NK-92 treated with Interleukin-12 subunit alpha and Interleukin-12 subunit beta, amount 100 ng/mL, for 24 hours (cell line): Measurements from ENCODE around the gene GREM1.

ENCODE experiments used
- DNase-seq: peaks from one replicate; lab custom pipeline; 2025; lab: John Stamatoyannopoulos, UW

Gene GREM1

GRCh38 chr15:32698773-32699390, 18.9 kb upstream of the GREM1 start:
- no peak for DNase-seq

DNA sequence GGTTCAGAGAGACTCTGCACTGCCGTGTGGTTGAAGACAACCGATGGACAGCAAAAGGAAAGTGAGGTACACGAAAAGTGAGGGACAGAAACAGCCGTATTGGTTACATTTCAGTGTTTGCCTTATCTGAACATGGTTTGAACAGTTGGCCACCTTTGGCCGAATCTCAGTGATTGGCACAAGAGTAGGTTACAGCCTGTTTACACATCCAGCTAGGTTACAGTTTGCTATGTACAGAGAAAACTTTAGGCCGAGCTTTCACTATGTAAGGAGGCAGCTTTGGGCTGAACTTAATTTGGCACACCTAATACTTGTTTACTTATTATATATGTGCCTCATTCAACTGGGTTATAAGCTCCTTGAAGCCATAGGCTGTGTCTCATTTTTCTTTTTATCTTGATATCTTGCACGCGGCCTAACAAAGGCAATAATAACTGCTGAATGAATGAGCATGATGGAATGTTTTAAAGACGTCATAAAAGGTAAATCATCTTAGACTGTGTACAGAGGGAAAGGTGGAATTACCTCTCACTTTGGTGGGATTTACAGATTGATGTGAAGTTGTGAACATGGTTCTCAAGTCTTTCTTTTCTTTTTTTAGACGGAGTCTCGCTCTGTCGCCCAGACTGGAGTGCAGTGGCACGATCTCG, 17.2 kb upstream of the GREM1 start:
- DNase-seq = no peak

GRCh38 chr15:32701863-32702262, 15.9 kb upstream of the GREM1 start:
- no peak for DNase-seq

DNA sequence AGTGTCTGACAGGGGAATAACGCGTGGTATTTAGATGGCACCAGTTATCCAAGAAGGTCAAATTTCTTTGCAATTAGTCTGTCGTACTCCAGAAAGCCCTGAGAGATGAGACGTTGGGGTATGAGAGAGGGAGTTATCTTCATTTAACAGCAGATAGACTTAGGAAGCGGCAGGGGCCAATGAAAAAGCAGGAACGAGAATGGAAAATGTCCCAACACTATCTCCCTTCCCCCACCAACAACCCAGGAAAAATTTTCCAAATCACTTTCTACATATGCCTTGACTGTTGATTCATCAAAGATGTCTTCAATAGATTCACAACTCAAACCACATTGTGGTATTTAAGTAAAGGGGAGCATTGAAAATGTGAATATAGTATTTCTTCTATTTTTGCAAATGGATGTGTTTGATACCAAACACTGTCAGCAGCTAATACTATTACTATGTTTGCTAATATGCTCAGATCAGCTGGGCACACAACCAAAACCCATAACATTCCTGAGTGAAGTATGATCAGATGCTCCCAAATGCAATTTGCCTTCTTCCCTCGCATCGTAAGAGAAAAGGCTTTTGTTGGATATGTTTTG, 13.3 kb upstream of the GREM1 start:
- no peak for DNase-seq

GRCh38 chr15:32705446-32705845, 12.4 kb upstream of the GREM1 start:
- DNase-seq = no peak

GRCh38 chr15:32706704-32707103, 11.1 kb upstream of the GREM1 start:
- no peak for DNase-seq

GRCh38 chr15:32707436-32707835, 10.4 kb upstream of the GREM1 start:
- DNase-seq = no peak

- no peak for DNase-seq
These were observed 8.3 kb upstream of the GREM1 start for GRCh38 chr15:32709295-32710033.

DNA sequence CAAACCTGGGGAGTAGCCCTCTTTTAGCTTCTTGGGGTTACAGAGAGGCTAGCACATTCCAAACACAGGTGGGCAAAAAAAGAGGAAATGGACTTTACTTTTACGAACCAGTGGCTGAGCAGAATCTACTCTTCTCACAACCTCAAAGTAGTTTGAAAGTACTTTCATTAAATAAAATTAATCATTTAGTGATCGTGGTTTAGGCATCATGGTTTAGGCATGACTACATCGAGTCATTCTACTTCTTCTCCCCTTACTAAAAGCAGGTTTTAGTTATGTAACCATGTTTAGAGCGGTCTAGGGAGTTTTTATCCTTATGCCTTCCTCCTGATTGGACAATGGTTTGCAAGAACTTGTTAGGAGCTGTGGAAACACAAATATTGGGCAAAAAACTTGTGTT, 2.5 kb upstream of the GREM1 start:
- no peak for DNase-seq

GRCh38 chr15:32716216-32716914, 1.4 kb upstream of the GREM1 start:
- no peak for DNase-seq

- DNase-seq = no peak
These were observed 834 bp upstream of the GREM1 start for GRCh38 chr15:32716915-32717425.

- DNase-seq = no peak
These were observed 520 bp downstream of the GREM1 start for GRCh38 chr15:32718227-32718820.

DNA sequence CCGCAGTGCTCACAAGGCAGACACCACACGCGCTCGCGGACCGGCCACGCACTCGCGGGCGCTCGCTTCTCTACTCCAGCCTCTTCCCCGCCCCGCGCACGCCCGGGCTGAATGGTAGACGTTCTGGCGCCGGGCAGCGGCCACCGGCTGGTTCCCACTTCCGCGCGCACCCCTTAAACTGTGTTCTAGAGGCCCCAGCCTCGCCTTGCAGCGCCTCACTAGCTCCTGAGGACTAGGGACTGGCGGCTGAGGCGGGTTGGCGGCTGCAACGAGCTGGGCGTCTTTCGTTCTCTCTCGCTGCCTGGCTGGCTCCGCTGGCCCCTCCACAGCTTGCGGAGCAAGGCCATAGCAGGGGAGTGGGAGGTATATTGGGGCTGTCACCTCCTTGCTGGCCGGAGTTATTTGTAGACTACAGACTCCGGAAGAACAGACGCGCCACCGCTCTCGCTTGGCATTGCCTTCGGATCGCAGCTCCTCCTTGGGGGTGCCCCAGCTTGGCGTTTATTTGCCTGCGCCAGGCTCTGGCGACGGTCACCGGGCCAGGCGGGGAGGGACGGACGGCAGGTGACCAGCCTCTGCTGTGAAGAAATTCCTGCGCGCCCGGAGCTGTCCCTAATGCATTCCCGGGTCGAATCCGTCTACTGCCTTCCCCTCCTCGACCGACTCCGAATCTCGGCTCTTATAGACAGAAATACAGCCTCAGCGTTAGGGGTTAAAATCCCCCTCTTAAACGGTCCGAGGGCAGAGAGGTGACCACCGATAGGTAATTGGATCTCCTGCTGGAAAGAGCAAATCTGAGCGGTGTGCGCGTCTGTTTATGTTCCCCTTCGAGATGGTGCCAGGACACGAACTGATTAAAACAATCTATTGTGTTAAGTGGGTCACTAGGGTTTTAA, 1.3 kb downstream of the GREM1 start:
- no peak for DNase-seq

GRCh38 chr15:32721596-32721995, 3.8 kb downstream of the GREM1 start:
- DNase-seq = no peak

GRCh38 chr15:32722136-32722535, 4.3 kb downstream of the GREM1 start:
- no peak for DNase-seq

DNA sequence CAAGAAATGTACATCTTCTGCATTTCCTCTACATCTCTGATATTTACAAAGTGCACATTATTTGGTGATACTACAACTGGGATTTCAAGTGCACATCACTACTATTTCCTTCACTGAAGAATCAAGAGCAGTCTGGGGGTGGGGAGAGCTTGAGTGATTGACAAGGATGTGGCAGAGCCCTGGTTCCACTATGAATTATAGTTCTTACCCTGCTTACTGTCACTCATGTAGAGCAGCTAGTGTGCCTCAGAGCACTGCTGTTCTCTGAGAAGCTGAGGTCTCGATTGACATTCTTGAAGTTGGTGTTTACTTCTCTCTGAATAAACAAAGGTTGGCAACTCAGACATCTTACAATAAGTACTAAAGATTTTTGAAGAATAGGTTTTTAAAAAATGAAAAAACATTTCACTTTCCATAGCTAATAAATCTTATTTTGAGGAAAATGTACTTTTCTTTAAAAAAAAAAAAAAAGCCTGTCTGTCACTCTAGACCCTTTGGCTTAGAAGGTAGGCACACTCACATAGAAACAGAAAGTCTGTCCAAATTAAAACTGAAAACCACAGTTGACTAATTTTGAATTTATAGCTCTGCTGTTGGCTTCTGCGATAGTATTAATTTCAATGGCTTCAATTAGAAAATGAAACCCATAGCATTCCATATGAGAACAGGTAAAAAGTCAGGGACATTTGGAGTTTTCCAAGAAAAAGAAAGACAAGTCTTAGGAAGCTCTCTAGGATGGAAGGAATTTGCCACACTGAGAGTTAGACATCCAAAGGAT, 5.6 kb downstream of the GREM1 start:
- DNase-seq = no peak

DNA sequence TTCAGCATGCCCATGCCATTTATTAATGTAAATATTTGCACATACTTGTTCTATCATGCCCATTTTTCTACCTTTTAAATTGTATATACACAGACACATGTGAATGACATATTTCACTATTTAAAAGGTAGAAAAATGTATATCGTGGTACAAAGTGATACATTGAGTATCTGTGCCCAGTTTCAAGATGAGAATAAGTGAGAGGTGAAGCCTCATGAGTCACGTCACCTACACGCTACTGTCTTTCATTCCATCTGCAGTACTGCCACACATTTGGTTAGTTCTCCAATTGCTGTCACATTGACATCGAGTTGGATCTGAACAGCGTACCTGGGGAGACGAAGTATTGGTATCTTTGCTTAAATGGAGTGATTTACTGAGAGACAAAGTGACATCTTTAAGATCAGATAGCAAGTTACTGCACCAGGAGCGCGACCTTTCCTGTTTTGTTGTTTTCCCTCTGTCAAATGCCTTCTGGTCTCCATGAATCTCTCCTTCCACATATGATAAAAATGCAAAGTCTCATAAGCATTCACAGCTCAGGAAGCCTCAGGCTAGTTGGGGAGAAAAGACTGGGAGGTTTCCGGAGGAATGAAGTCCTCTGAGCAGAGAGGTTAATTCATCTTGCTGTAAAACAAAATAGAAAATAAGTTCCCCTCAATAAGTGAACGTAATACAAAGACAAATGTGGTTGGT, 12.0 kb downstream of the GREM1 start:
- DNase-seq = no peak

GRCh38 chr15:32730677-32731654, 13.2 kb downstream of the GREM1 start:
- DNase-seq = no peak
